GM21723 (cell line): ENCODE data around the gene MAGEB17.
"Not testable (repeated sequence)": the region's sequence is repeated elsewhere in the genome, so short reads cannot be mapped to it uniquely, and the experiment has no call there.

Source experiments
- ATAC-seq: cut with Tn5 transposase; IDR thresholded peaks from one replicate; pipeline ENCODE4 v1.9.1; 2021; ENCODE audit warnings: mild to moderate bottlenecking, moderate library complexity; ENCODE audit not compliant: unreplicated experiment

The MAGEB17 gene

GRCh38 chrX:16156692-16157331, 10.5 kb upstream of the MAGEB17 start:
- ATAC-seq, result no peak

- ATAC-seq, result no peak
These were observed 6.6 kb upstream of the MAGEB17 start for GRCh38 chrX:16160729-16161128.

GRCh38 chrX:16161173-16161572, 6.1 kb upstream of the MAGEB17 start:
- ATAC-seq, result not testable (repeated sequence)

DNA sequence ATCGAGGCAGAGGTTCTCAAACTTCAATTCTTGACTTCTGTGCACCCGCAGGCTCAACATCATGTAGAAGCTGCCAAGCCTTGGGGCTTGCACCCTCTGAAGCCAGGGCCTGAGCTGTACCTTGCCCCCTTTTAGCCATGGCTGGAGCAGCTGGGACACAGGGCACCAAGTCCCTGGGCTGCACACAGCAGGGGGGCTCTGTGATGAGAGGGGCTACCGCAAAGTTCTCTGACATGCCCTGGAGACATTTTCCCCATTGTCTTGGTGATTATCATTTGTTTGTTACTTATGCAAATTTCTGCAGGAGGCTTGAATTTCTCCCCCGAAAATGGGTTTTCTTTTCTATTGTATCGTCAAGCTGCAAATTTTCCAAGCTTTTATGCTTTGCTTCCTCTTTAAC, 4.9 kb upstream of the MAGEB17 start:
- no peak for ATAC-seq

DNA sequence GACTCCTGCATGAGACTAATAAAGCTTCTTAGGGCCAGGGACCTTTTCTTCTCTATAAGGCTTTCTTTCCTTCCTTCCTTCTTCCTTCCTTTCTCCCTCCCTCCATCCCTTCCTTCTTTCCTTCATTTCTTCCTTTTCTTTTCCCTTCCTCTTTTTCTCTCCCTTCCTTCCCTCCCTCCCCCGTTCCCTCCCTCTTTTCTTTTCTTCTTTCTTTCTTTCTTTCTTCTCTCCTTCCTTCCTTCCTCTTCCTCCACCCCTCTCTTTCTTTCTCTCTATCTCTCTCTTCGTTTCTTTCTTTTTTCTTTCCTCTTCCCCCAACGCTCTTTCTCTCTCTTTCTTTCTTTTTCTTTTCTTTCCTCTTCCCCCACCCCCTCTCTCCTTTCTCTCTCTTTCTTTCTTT, 2.5 kb upstream of the MAGEB17 start:
- ATAC-seq, result no peak

GRCh38 chrX:16171039-16171438, 3.8 kb downstream of the MAGEB17 start:
- ATAC-seq, result no peak

DNA sequence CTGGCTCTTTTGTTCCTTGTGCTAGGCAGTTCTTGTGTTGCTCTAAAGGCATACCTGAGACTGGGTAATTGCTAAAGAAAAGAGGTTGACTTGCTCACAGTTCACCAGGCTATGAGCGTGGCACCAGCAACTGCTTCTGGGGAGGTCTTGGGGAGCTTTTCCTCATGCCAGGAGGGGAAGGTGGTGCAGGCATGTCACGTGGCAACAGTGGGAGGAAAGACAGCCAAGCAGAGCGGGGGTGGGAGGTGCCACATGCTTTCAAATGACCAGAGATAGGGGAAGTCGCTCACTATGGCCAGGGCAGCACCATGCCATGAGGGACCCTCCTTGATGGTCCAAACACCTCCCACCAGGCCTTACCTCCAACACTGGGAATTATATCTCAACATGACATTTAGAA, 4.7 kb downstream of the MAGEB17 start:
- no peak for ATAC-seq

DNA sequence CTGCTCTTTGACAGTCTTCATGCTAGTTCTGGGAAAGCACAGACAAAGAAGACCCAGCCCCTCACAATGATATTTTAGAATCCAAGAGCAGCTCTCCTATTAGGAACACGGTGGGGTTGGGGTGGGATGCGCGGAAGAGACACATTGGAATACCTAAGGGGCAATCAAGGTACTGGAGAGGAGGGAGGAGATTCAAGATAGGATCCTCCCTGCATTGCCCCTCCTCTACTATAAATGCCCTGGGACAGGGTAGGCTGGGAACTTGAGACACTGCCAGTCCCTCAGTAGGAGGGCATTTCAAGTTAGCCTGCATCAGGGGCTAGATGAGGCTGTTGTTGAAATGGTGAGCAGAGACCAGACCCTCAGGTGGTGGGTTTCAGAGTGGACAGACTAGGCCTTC, 5.1 kb downstream of the MAGEB17 start:
- ATAC-seq, result no peak

DNA sequence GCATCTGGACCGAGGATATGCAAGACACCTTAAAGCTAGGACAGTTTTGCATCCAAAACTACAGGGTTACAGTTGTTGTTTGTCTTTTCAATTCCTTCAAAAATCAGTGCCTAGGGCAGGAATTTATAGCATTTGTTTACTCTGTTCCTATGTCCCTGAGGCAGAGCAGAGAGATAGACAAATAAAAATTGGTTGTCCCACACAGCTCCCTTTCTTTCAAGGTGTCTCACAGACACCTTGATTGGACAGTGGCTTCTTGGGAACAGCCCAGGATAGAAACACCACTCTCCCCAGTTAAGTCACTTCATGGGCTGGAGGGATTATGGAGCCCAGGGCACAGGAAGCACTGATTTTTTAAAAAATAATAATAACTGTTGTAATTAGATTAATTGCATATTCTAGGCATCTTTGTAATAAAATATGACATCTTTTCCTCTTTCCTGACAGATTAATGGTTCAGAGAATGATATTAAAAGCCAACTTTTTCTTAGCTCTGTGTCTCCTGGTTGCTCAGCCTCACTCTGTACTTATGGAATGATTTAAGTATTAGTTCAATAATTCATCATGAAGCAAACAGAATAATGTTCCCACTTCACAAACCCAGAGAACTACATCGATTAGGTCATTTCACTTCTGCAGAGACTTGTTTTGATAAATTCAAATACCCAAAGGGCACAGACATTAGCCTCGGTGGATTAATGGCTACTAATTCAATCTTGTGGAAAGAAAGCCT, 8.2 kb downstream of the MAGEB17 start:
- ATAC-seq, result no peak

GRCh38 chrX:16177260-16177659, 10.0 kb downstream of the MAGEB17 start:
- no peak for ATAC-seq

DNA sequence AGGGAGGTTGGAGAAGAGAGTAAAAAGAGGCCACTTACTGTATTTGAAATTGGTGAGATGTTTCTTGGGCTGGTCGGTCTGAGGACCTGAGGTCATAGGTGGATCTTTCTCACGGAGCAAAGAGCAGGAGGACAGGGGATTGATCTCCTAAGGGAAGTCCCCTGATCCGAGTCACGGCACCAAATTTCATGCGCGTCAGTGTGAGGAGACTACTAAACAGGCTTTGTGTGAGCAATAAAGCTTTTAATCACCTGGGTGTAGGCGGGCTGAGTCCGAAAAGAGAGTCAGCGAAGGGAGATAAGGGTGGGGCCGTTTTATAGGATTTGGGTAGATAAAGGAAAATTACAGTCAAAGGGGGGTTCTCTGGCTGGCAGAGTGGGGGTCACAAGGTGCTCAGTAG, 16.6 kb downstream of the MAGEB17 start:
- ATAC-seq, result not testable (repeated sequence)

DNA sequence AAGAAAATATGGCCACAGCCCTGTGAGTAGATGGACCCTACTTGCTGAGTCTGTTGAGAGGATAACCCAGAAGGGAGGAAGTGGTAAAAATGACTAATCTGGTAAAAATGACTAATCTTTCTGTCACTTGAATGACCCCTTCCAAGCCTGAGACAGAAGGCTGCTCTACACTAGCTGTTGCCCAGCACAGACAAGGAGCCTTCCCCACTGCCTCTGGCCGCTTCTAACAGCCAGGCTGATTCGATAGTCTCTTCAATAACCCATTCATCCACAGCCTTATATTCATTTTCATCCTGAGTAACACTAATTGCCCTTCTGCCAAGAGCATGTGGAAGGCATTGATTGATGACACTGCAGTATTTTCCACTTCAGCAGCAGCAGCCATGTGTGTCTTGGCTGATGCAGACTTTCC, 18.4 kb downstream of the MAGEB17 start:
- peak; percentile 93 for ATAC-seq

- ATAC-seq, result no peak
These were observed 19.2 kb downstream of the MAGEB17 start for GRCh38 chrX:16186380-16187007.

DNA sequence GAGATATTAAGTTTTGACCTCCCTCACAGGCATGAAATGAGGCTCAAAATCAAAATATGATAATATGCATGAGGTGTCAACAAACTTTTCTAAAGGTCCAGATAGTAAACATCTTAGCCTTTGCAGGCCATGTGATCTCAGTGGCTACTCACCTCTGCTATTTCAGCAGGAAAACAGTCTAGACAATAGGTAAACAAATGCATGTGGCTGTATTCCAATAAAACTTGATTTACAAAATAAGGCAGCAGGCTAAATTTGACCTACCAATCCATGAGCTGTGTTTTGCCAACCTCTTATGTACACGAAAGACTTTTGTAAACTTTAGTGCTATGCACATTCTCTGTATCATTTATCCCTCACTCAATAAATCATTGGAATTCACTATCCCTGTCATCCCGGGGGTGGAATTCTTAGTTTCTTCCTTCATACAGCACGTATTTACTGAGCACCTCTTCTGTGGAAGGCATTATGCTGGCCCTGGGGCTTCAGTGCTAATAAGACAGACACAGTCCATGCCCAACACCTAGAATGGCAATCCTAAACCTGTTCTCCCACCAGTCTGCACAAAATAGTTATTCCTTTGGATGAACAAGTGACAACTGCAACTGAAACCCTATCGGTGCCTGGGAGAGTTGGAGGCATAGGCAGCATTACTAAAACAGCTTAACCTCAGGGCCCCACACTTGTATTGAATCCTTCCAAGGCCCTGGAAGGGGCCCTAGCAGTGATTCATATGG, 19.9 kb downstream of the MAGEB17 start:
- no peak for ATAC-seq

DNA sequence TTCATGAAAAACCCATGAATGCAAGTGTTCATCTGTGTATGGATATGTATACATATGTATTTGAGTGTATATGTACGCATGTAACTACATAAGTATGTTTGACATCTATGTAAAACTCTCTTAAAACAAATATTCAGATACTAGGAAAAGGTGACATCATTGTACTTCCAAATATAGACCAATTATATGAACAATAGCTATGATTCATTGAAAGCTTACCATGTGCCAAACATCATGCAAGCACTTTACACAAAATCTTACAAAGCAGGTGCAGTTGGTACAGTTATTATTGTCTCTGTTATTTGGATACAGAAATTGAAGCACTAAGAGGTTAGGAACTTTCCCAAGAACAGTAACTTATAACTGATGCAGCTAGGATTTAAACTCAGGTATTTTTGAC, 21.4 kb downstream of the MAGEB17 start:
- no peak for ATAC-seq

GRCh38 chrX:16191605-16192004, 24.3 kb downstream of the MAGEB17 start:
- ATAC-seq, result no peak

DNA sequence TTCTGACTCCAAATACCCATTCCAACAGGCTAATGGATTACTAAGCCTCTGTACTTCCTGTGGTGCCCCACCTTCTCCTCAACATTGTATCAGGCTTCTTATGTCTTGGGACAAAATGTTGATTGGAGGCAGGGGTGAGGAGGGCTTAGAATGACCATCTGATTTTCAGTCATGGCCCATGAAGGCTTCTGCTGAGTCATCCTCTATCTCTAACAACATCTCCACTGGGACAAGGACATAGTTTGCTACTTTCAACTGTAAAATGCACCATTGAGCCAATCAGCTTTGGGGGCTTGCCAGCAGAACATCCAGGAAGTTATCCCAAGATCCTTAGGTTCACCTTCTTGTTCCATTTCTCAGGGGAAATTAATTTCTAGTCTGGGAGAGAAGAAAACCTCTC, 29.5 kb downstream of the MAGEB17 start:
- no peak for ATAC-seq

- ATAC-seq, result no peak
These were observed 32.1 kb downstream of the MAGEB17 start for GRCh38 chrX:16199343-16199742.

DNA sequence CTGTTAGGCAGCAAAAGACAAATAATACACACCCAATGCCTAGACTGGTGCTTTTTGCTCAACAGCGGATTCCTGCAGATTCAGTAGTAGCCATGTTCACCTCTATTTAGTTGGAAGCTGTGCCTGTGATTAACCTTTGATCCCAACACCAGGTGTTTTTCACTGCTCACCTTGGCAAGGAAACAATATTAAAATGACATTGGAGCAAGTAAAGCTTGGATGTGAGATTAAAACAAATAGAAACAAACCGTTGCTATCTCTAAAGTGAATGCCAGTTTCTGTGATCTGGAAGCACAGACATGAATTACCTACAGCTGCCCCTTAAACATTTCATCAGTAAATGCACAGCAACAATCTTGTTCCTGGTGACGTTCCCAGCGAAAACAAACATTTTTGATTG, 35.7 kb downstream of the MAGEB17 start:
- no peak for ATAC-seq

DNA sequence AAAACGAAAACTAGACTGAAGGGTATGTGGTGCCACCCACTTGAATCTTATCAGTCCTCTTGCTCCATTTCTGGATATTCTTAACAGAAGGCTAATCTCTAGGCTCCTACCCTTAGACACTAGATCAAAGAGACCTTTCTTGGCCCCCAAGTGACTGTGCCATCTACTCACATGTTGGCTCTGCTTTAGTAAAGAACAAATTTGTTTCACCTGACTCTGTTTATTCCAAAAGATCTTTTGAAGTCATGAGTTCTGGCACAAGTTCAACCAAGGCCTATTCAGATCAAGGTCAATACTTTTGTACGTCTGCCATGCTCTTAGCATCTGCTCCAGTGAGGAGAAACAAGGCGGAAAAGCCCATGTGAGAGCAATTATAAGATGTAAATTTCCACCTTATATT, 37.3 kb downstream of the MAGEB17 start:
- ATAC-seq, result no peak

DNA sequence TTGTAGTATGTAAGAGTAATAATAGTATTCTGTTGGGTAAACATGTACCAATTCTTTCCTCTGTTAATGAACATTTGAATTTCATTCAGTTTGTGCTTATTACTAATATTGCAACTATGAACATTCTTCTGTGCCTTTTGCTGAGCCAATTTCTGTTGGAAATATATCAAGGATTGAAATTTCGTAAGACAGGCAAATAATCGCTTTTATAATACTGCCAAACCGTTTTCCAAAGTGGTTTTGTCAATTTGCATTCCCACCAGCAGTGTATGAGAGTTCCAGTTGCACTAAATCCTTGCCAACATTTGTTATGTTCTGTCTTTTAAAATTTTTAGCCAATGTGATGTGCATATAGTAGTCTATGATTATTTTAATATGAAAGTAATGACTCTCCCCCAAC, 38.6 kb downstream of the MAGEB17 start:
- ATAC-seq, result no peak

GRCh38 chrX:16207634-16208033, 40.4 kb downstream of the MAGEB17 start:
- no peak for ATAC-seq
